ENCODE data around the gene SYNGR4. TPM values are rescaled to one million over a fixed set of nuclear protein-coding genes. Genes with fewer than 3 reads are reported as not detected.
A peak's percentile ranks its signal among the peaks of the same experiment; 100 is the strongest.

The SYNGR4 gene
- polyA plus RNA-seq, 1 donor (not counting 4 experiments of a cell fraction or from before 2014, with no cell fraction given) = not detected

DNA sequence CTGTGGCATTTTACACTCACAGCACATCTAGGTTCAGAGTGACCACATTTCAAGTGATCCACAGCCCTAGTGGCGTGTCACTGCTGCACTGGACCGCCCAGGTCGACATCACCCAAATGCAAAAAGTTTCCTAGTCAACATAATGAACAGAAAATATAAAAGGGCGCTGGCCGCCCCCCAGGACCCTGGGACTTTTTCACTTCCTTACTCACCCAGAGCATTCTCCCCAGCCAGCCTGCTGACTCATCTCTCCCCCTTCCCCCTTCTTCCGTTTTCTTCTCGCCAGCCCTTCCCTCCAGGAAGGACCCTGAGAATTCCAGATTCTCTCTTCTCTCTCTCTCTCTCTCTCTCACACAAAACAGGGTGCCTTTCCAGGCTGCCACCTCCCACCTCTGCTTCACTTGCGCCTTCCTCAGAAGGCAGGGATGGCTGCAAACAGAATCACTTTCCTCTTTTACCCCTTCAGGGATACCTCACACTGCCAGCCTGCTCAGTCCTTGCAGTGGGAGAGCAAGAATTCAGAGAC is 60.6 kb downstream of the SYNGR4 start:
- FAIRE-seq (no peak), DNase-seq (ENCODE audit: low read depth, low spot score) (no peak)
- peak overlapping the region; percentile 22 for H3K4me2 ChIP-seq (ENCODE audit: control insufficient read depth, extremely low read depth, insufficient read depth, low read depth, low read length)
- no peaks in the 10 kb centered on the region for H3K36me3 ChIP-seq (ENCODE audit: control insufficient read depth in 2 of 2, extremely low read depth in 1 of 2, insufficient read depth in 2 of 2, low read length in 2 of 2)
- H3K9me3 ChIP-seq (ENCODE audit: control insufficient read depth, low read depth, low read length) = no peaks in the 10 kb centered on the region
- H3K4me1 ChIP-seq (ENCODE audit: control insufficient read depth, extremely low read depth, insufficient read depth, low read length) = peaks cover 7% of the 10 kb centered on the region
- no peak overlapping the region for H3K4me3 ChIP-seq (ENCODE audit: control insufficient read depth in 2 of 3, extremely low read depth in 1 of 3, insufficient read depth in 2 of 3, low read depth in 1 of 3, low read length in 3 of 3)
- H3K27me3 ChIP-seq (ENCODE audit: control insufficient read depth, extremely low read depth, insufficient read depth, low read length) = no peaks in the 10 kb centered on the region
- H3K27ac ChIP-seq (ENCODE audit: control insufficient read depth, insufficient read depth, low read length) = no peak overlapping the region
- H2AFZ ChIP-seq (ENCODE audit: control insufficient read depth, low read length) = peak overlapping the region; percentile 70
- TF ChIP-seq EZH2 (IDR thresholded peaks at IDR 0.05; ENCODE audit: low read length) = no peak
- TF ChIP-seq, protein P1, sequence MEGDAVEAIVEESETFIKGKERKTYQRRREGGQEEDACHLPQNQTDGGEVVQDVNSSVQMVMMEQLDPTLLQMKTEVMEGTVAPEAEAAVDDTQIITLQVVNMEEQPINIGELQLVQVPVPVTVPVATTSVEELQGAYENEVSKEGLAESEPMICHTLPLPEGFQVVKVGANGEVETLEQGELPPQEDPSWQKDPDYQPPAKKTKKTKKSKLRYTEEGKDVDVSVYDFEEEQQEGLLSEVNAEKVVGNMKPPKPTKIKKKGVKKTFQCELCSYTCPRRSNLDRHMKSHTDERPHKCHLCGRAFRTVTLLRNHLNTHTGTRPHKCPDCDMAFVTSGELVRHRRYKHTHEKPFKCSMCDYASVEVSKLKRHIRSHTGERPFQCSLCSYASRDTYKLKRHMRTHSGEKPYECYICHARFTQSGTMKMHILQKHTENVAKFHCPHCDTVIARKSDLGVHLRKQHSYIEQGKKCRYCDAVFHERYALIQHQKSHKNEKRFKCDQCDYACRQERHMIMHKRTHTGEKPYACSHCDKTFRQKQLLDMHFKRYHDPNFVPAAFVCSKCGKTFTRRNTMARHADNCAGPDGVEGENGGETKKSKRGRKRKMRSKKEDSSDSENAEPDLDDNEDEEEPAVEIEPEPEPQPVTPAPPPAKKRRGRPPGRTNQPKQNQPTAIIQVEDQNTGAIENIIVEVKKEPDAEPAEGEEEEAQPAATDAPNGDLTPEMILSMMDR (optimal IDR thresholded peaks at IDR 0.05 in 1 of 3, IDR thresholded peaks at IDR 0.05 in 1 of 3, conservative IDR thresholded peaks at IDR 0.05 in 1 of 3; ENCODE audit: extremely low read depth in 1 of 3, insufficient read depth in 2 of 3, low read length in 3 of 3) = no peak
- no peaks in the 10 kb centered on the region for H3K79me2 ChIP-seq (ENCODE audit: control insufficient read depth, insufficient read depth, low read length)
- dilution Hi-C loops (cut with MboI; ENCODE audit: extremely low pct_ligation_motif_present, low sequenced_read_pairs) = no loop called here
- no peak overlapping the region for H3K9ac ChIP-seq (ENCODE audit: control insufficient read depth, extremely low read depth, insufficient read depth, low read length)
- H4K20me1 ChIP-seq (ENCODE audit: control insufficient read depth, extremely low read depth, insufficient read depth, low read length) = no peaks in the 10 kb centered on the region
- H3K9me1 ChIP-seq (ENCODE audit: control insufficient read depth, extremely low read depth, insufficient read depth, low read length) = no peaks in the 10 kb centered on the region

Other genes starting within 250 kb of the SYNGR4 start
- 10.6 to 19.0 TPM (median 16.5 TPM) in 3 replicates for gene LIG1, start 194.0 kb upstream of the SYNGR4 start, polyA plus RNA-seq
- 0.28 to 0.46 TPM (median 0.41 TPM) in 3 replicates for gene ZSWIM9, start 193.7 kb upstream of the SYNGR4 start, polyA plus RNA-seq
- 5.0 to 6.2 TPM (median 5.2 TPM) in 3 replicates for gene CARD8, start 108.5 kb upstream of the SYNGR4 start, polyA plus RNA-seq
- gene ZNF114, start 94.3 kb upstream of the SYNGR4 start, polyA plus RNA-seq = 0.23 to 0.45 TPM (median 0.27 TPM) in 3 replicates
- gene EMP3, start 38.8 kb upstream of the SYNGR4 start, polyA plus RNA-seq = 177 to 217 TPM (median 195 TPM) in 3 replicates
- gene TMEM143, start 427 bp upstream of the SYNGR4 start, polyA plus RNA-seq = 2.5 to 2.9 TPM (median 2.7 TPM) in 3 replicates
- gene KDELR1, start 27.2 kb downstream of the SYNGR4 start, polyA plus RNA-seq = 84.0 to 183 TPM (median 105 TPM) in 3 replicates
- gene GRIN2D, start 29.3 kb downstream of the SYNGR4 start, polyA plus RNA-seq = 0.01 to 0.14 TPM (median 0.04 TPM) in 3 replicates
- gene GRWD1, start 81.6 kb downstream of the SYNGR4 start, polyA plus RNA-seq = 23.0 to 35.4 TPM (median 26.1 TPM) in 3 replicates
- gene KCNJ14, start 91.2 kb downstream of the SYNGR4 start, polyA plus RNA-seq = 0.34 to 0.46 TPM (median 0.39 TPM) in 3 replicates
- gene CYTH2, start 105.0 kb downstream of the SYNGR4 start, polyA plus RNA-seq = 27.0 to 33.5 TPM (median 32.2 TPM) in 3 replicates
- gene LMTK3, start 147.5 kb downstream of the SYNGR4 start, polyA plus RNA-seq = 0.51 to 0.76 TPM (median 0.68 TPM) in 3 replicates
- 6.0 to 10.2 TPM (median 8.9 TPM) in 3 replicates for gene SULT2B1, start 187.8 kb downstream of the SYNGR4 start, polyA plus RNA-seq
- gene SPACA4, start 242.4 kb downstream of the SYNGR4 start, polyA plus RNA-seq = 0.08 TPM in 1 of 3 replicates, not detected in the others

Data from keratinocyte (primary cell).